Measurements from ENCODE around the gene TMEM181.

Gene TMEM181

DNA sequence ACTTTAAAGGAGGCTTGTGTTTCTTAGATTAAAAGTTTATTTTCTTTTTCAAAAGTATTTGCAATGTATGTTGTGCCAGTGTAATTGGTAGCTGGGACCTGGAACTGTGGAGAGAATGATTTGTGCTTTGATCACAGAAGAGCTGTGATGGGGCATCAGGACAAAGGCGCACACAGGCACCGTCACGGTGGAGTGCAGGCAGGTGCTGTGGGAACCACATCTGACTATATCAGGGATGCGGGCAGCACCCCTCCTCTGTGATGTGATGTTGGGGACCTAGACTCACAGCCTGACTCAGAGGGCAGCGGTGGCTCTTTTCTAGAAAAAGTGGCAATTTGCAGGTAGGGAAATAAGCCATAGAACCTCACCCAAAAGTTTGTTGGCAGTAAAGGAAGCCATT is 124.4 kb downstream of the TMEM181 start:
- no peak overlapping the region for H3K4me3 ChIP-seq

DNA sequence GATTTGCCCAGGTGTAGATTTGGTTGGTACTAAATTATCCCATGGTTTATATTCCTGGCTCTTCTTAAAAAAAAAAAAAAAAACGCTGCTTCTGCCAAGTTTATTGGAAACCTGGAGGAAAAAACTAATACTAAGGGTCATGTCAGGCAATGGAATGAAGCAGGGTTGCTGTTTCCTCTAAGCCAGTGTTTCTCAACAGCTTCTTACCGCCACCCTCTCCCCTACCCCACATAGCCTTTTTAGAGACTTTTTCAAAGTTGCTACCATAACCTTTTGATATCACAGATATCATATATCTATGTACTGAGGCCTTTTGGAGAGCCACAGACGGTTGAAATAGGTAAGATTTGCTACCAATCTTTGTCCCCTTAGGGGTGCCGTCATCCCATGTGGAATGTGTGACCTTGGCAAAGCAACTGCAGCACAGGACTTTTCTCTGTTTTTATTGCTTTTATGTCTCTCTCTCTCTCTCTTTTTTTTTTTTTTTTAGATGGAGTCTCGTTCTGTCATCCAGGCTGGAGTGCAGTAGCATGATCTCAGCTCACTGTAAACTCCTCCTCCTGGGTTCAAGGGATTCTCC is 124.9 kb downstream of the TMEM181 start:
- no peaks in the 10 kb centered on the region for H3K36me3 ChIP-seq
- no peaks in the 10 kb centered on the region for H3K9me3 ChIP-seq
- DNase-seq = peak in 1 of 2 donors; percentile 10
- no peak overlapping the region for H3K4me3 ChIP-seq
- TF ChIP-seq, protein P1, sequence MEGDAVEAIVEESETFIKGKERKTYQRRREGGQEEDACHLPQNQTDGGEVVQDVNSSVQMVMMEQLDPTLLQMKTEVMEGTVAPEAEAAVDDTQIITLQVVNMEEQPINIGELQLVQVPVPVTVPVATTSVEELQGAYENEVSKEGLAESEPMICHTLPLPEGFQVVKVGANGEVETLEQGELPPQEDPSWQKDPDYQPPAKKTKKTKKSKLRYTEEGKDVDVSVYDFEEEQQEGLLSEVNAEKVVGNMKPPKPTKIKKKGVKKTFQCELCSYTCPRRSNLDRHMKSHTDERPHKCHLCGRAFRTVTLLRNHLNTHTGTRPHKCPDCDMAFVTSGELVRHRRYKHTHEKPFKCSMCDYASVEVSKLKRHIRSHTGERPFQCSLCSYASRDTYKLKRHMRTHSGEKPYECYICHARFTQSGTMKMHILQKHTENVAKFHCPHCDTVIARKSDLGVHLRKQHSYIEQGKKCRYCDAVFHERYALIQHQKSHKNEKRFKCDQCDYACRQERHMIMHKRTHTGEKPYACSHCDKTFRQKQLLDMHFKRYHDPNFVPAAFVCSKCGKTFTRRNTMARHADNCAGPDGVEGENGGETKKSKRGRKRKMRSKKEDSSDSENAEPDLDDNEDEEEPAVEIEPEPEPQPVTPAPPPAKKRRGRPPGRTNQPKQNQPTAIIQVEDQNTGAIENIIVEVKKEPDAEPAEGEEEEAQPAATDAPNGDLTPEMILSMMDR (IDR thresholded peaks at IDR 0.05) = no peak
- H3K4me1 ChIP-seq = peaks cover 0 to 8% (median 3%) of the 10 kb centered on the region in 4 donors
- H3K27ac ChIP-seq = no peak overlapping the region
- intact Hi-C loops (cut with DNase I; ENCODE audit: low total_unique reads) = no loop called here
- H3K27me3 ChIP-seq = no peaks in the 10 kb centered on the region

More for the DNA sequence above, 124.4 kb downstream of the TMEM181 start:
- Histone ChIP-seq H3K27me3 (no peaks in the 10 kb centered on the region), H3K36me3 (no peaks in the 10 kb centered on the region), H3K4me1 (peaks cover 0 to 8% (median 3%) of the 10 kb centered on the region in 4 donors), H3K9me3 (no peaks in the 10 kb centered on the region), H3K27ac (no peak overlapping the region)
- intact Hi-C loops (cut with DNase I; ENCODE audit: low total_unique reads) = no loop called here
- peak in 1 of 2 donors; percentile 29 for DNase-seq
- TF ChIP-seq, protein P1 (IDR thresholded peaks at IDR 0.05) = no peak
